ENCODE results near the gene SLC45A1.
"Not testable (repeated sequence)": the region's sequence is repeated elsewhere in the genome, so short reads cannot be mapped to it uniquely, and the experiment has no call there.

The SLC45A1 gene

DNA sequence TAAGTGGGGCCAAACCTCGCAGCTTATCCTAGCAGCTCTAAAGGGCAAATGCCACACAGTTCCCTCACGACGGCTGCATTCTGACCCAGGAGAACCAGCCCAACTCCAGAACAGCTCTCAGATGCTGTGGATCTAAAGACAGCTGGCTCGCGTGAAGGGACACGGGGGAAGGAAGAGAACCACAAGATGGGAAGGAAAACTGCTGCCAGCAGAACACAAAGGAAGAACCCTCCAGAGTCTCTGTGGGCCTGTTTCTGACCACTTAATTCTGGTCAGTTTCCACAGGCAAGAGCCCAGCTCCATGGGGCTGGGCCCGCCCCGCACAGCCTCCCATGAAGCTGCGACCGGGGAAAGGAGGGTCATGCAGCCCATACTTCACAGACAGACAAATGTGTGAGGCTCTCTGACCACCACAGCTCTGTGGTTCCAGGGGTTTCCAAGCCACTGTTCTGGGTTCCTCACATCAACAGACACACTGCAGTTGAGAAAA is 61.1 kb downstream of the SLC45A1 start:
- peaks cover 8% of the 10 kb centered on the region; the same call in 1 of the 2 replicates for H4K20me1 ChIP-seq (ENCODE audit: insufficient read depth, low read length)
- peaks cover 2% of the 10 kb centered on the region; the same call in 1 of the 2 replicates for H3K79me2 ChIP-seq (ENCODE audit: low read length)

GRCh38 chr1:8379513-8380186 is 61.7 kb downstream of the SLC45A1 start:
- peaks cover 8% of the 10 kb centered on the region; the same call in 1 of the 2 replicates for H4K20me1 ChIP-seq (ENCODE audit: insufficient read depth, low read length)
- H3K9ac ChIP-seq (ENCODE audit: low read length): no peak overlapping the region

More for the DNA sequence above, 61.1 kb downstream of the SLC45A1 start:
- no peak overlapping the region for H3K4me2 ChIP-seq (ENCODE audit: low read length)
- no peak overlapping the region for H2AFZ ChIP-seq (ENCODE audit: low read depth, low read length)
- H3K9me3 ChIP-seq (ENCODE audit: insufficient read depth, low read length): no peaks in the 10 kb centered on the region
- H3K36me3 ChIP-seq (replicated peaks; ENCODE audit: low read depth, low read length): no peaks in the 10 kb centered on the region
- no peaks in the 10 kb centered on the region for H3K27me3 ChIP-seq (ENCODE audit: low read depth, low read length)
- no peak overlapping the region for H3K4me3 ChIP-seq (ENCODE audit: low read length)
- no peak for TF ChIP-seq EZH2phosphoT487 (IDR thresholded peaks at IDR 0.05; ENCODE audit: low read depth)
- TF ChIP-seq CTCF (IDR thresholded peaks at IDR 0.05; ENCODE audit: low read depth, low read length): no peak
- no peak overlapping the region for H3K9ac ChIP-seq (ENCODE audit: low read length)
- no peaks in the 10 kb centered on the region for H3K4me1 ChIP-seq (ENCODE audit: low read length)
- no peak overlapping the region for H3K27ac ChIP-seq (ENCODE audit: low read length)

DNA sequence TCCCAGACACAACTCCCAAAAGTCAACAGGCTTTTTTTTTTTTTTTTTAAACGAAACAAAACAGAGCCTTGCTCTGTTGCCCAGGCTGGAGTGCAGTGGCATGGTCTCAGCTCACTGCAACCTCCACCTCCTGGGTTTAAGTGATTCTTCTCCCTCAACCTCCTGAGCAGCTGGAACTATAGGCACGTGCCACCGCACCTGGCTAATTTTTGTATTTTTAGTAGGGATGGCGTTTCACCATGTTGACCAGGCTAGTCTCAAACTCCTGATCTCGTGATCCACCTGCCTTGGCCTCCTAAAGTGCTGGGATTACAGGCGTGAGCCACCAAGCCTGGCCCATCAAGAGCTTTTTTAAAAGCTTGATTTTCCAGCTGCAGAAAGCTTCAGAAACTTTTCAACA is 62.4 kb downstream of the SLC45A1 start:
- not testable (repeated sequence) for H3K9me3 ChIP-seq (ENCODE audit: insufficient read depth, low read length); H3K4me2 ChIP-seq (ENCODE audit: low read length); H3K4me3 ChIP-seq (ENCODE audit: low read length); H3K79me2 ChIP-seq (ENCODE audit: low read length); H3K4me1 ChIP-seq (ENCODE audit: low read length); H2AFZ ChIP-seq (ENCODE audit: low read depth, low read length); H3K36me3 ChIP-seq (replicated peaks; ENCODE audit: low read depth, low read length); H3K27me3 ChIP-seq (ENCODE audit: low read depth, low read length); H3K9ac ChIP-seq (ENCODE audit: low read length); H3K27ac ChIP-seq (ENCODE audit: low read length)
- H4K20me1 ChIP-seq (ENCODE audit: insufficient read depth, low read length): peaks cover 10% of the 10 kb centered on the region; the same call in 1 of the 2 replicates

More at GRCh38 chr1:8379513-8380186, 61.7 kb downstream of the SLC45A1 start:
- H2AFZ ChIP-seq (ENCODE audit: low read depth, low read length): no peak overlapping the region
- no peak overlapping the region for H3K4me2 ChIP-seq (ENCODE audit: low read length)
- TF ChIP-seq EZH2phosphoT487 (IDR thresholded peaks at IDR 0.05; ENCODE audit: low read depth) (no peak), CTCF (IDR thresholded peaks at IDR 0.05; ENCODE audit: low read depth, low read length) (no peak)
- H3K27ac ChIP-seq (ENCODE audit: low read length): no peak overlapping the region
- H3K27me3 ChIP-seq (ENCODE audit: low read depth, low read length): no peaks in the 10 kb centered on the region
- no peaks in the 10 kb centered on the region for H3K36me3 ChIP-seq (replicated peaks; ENCODE audit: low read depth, low read length)
- H3K9me3 ChIP-seq (ENCODE audit: insufficient read depth, low read length): no peaks in the 10 kb centered on the region
- no peaks in the 10 kb centered on the region for H3K4me1 ChIP-seq (ENCODE audit: low read length)
- H3K4me3 ChIP-seq (ENCODE audit: low read length): no peak overlapping the region
- peaks cover 2% of the 10 kb centered on the region; the same call in 1 of the 2 replicates for H3K79me2 ChIP-seq (ENCODE audit: low read length)

GRCh38 chr1:8381618-8382017 is 63.7 kb downstream of the SLC45A1 start:
- Histone ChIP-seq H3K79me2 (ENCODE audit: low read length) (peaks cover 2% of the 10 kb centered on the region; the same call in 1 of the 2 replicates), H4K20me1 (ENCODE audit: insufficient read depth, low read length) (peaks cover 12% of the 10 kb centered on the region), H3K36me3 (replicated peaks; ENCODE audit: low read depth, low read length) (no peaks in the 10 kb centered on the region), H3K27me3 (ENCODE audit: low read depth, low read length) (no peaks in the 10 kb centered on the region), H2AFZ (ENCODE audit: low read depth, low read length) (no peak overlapping the region), H3K9me3 (ENCODE audit: insufficient read depth, low read length) (no peaks in the 10 kb centered on the region), H3K9ac (ENCODE audit: low read length) (no peak overlapping the region), H3K4me3 (ENCODE audit: low read length) (no peak overlapping the region), H3K4me1 (ENCODE audit: low read length) (no peaks in the 10 kb centered on the region), H3K4me2 (ENCODE audit: low read length) (no peak overlapping the region), H3K27ac (ENCODE audit: low read length) (no peak overlapping the region)
- TF ChIP-seq EZH2phosphoT487 (IDR thresholded peaks at IDR 0.05; ENCODE audit: low read depth): no peak
- TF ChIP-seq CTCF (IDR thresholded peaks at IDR 0.05; ENCODE audit: low read depth, low read length): no peak
